WTC11 (cell line): ENCODE measurements around the gene BCAR3. TPM values are rescaled to one million over a fixed set of nuclear protein-coding genes. Genes with fewer than 3 reads are reported as not detected.
A peak's percentile ranks its signal among the peaks of the same experiment; 100 is the strongest.

Source experiments
- ATF3 ChIP-seq: sonication (generic); formaldehyde crosslinking; conservative IDR thresholded peaks from 2 replicates; pipeline ENCODE4 v1.8.1; 2022; ENCODE audit warnings: mild to moderate bottlenecking, missing genetic modification reagents
- ERG ChIP-seq: fragments of 250-450 bp; sonication (Bioruptor Pico); IDR thresholded peaks from 2 replicates; pipeline ENCODE4 v1.8.0; 2021; ENCODE audit warnings: mild to moderate bottlenecking
- JAZF1 ChIP-seq: fragments of 250-450 bp; sonication (Bioruptor Pico); IDR thresholded peaks from 2 replicates; pipeline ENCODE4 v1.9.0; 2021; ENCODE audit warnings: moderate library complexity, mild to moderate bottlenecking, inconsistent platforms
- KAT7 ChIP-seq: sonication (generic); formaldehyde crosslinking; IDR thresholded peaks from 2 replicates; pipeline ENCODE4 v1.8.1; 2023; ENCODE audit warnings: missing genetic modification reagents, mild to moderate bottlenecking, borderline replicate concordance
- MAX ChIP-seq: sonication (generic); formaldehyde crosslinking; IDR thresholded peaks from 2 replicates; pipeline ENCODE4 v1.8.0; 2022; ENCODE audit warnings: mild to moderate bottlenecking, missing genetic modification reagents
- MXD4 ChIP-seq: fragments of 250-450 bp; sonication (Bioruptor Pico); IDR thresholded peaks from 2 replicates; pipeline ENCODE4 v1.8.0; 2021; ENCODE audit warnings: mild to moderate bottlenecking, moderate library complexity, borderline replicate concordance
- NR1H2 ChIP-seq: sonication (generic); formaldehyde crosslinking; IDR thresholded peaks from 2 replicates; pipeline ENCODE4 v1.9.0; 2021; ENCODE audit warnings: mild to moderate bottlenecking, moderate library complexity, missing genetic modification reagents
- NR2C2 ChIP-seq: sonication (generic); formaldehyde crosslinking; IDR thresholded peaks from 2 replicates; pipeline ENCODE4 v1.8.0; 2022; ENCODE audit warnings: mild to moderate bottlenecking, missing genetic modification reagents
- RELA ChIP-seq: sonication (generic); formaldehyde crosslinking; IDR thresholded peaks from 2 replicates; pipeline ENCODE4 v1.8.1; 2022; ENCODE audit warnings: missing genetic modification reagents, mild to moderate bottlenecking, borderline replicate concordance
- RORB ChIP-seq: fragments of 250-450 bp; sonication (Bioruptor Pico); IDR thresholded peaks from 2 replicates; pipeline ENCODE4 v1.9.0; 2021; ENCODE audit warnings: mild to moderate bottlenecking
- SMAD3 ChIP-seq: sonication (generic); formaldehyde crosslinking; IDR thresholded peaks from 2 replicates; pipeline ENCODE4 v1.8.0; 2022; ENCODE audit warnings: missing genetic modification reagents, mild to moderate bottlenecking, borderline replicate concordance
- USF1 ChIP-seq: sonication (generic); formaldehyde crosslinking; IDR thresholded peaks from 2 replicates; pipeline ENCODE4 v1.8.0; 2022; ENCODE audit warnings: mild to moderate bottlenecking, missing genetic modification reagents
- ZBTB21 ChIP-seq: sonication (generic); formaldehyde crosslinking; IDR thresholded peaks from 2 replicates; pipeline ENCODE4 v1.8.1; 2023; ENCODE audit warnings: mild to moderate bottlenecking, missing genetic modification reagents, borderline replicate concordance
- ZMAT4 ChIP-seq: fragments of 250-450 bp; sonication (Bioruptor Pico); IDR thresholded peaks from 2 replicates; pipeline ENCODE4 v1.9.0; 2021; ENCODE audit warnings: mild to moderate bottlenecking
- ZNF121 ChIP-seq: sonication (generic); formaldehyde crosslinking; IDR thresholded peaks from 2 replicates; pipeline ENCODE4 v1.8.0; 2023; ENCODE audit warnings: missing genetic modification reagents
- ZNF396 ChIP-seq: fragments of 250-450 bp; sonication (Bioruptor Pico); IDR thresholded peaks from 2 replicates; pipeline ENCODE4 v1.8.0; 2021; ENCODE audit warnings: mild to moderate bottlenecking, moderate library complexity, borderline replicate concordance
- ZNF671 ChIP-seq: fragments of 250-450 bp; sonication (Bioruptor Pico); IDR thresholded peaks from 2 replicates; pipeline ENCODE4 v1.8.0; 2021; ENCODE audit warnings: mild to moderate bottlenecking
- total RNA-seq: library from RNA; stranded (reverse); gene quantifications from 3 replicates; pipeline ENCODE4 v1.2.3, GENCODE V29; 2021
- TF ChIP-seq, protein P1 (sequence below): sonication (generic); formaldehyde crosslinking; IDR thresholded peaks from 2 replicates; pipeline ENCODE4 v1.8.1; 2023; ENCODE audit warnings: mild to moderate bottlenecking, missing genetic modification reagents
- TF ChIP-seq, protein P2 (sequence below): fragments of 250-450 bp; sonication (Bioruptor Pico); IDR thresholded peaks from 2 replicates; pipeline ENCODE4 v1.9.0; 2021; ENCODE audit warnings: mild to moderate bottlenecking, borderline replicate concordance
- TF ChIP-seq, protein P3 (sequence below): fragments of 250-450 bp; sonication (Bioruptor Pico); IDR thresholded peaks from 2 replicates; pipeline ENCODE4 v2.1.2; 2022; ENCODE audit warnings: mild to moderate bottlenecking, moderate library complexity
- TF ChIP-seq, protein P4 (sequence below): sonication (generic); formaldehyde crosslinking; conservative IDR thresholded peaks from 2 replicates; pipeline ENCODE4 v1.8.1; 2023; ENCODE audit warnings: mild to moderate bottlenecking, low read depth, missing genetic modification reagents, moderate library complexity

BCAR3 gene
- total RNA-seq, 1 experiment from 2014 or later: 14.8 TPM

DNA sequence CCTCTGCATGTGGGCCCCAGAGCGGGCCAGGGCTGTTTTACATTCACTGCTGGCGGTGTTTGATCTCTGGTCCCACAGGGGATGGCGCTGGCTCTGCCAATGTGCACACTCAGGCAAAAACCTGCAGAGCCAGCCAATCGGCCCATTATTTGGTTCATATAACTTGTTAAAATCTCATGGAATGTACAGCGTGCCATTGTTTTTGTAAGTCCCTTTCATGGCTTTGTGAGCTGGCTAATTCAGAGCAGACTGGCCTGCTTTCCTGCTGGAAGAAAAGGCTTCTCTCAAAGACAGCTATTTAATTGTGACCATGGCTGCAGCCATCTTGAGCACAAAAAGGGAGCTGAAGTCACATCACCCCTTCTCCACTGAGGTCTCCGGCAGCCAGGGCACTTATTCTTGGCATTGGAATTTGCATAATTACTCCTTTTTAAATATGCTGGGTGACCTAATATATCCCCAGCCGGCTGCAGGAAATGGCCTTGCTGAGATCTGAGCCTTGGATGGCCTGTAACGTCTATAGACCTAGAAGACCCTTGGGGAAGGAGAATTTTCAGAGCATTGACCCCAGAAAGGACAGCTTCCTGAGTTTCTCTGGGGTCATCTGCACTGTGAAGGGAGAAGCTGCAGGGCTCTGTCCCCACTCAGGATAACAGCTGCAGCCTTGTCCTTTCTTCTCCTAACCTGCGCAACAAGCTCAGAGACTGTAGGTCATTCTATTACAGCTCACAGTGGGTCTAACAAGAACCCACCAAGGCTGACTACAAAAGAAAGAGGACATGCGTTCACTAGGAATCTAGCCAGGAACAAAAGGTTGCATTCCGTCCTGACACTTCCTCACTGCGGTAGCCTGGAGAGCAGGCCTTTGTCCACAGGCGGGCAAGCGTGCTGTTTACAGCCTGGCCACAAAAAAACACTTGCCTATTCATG is 45.8 kb downstream of the BCAR3 start (continued):
- TF ChIP-seq, protein P1, sequence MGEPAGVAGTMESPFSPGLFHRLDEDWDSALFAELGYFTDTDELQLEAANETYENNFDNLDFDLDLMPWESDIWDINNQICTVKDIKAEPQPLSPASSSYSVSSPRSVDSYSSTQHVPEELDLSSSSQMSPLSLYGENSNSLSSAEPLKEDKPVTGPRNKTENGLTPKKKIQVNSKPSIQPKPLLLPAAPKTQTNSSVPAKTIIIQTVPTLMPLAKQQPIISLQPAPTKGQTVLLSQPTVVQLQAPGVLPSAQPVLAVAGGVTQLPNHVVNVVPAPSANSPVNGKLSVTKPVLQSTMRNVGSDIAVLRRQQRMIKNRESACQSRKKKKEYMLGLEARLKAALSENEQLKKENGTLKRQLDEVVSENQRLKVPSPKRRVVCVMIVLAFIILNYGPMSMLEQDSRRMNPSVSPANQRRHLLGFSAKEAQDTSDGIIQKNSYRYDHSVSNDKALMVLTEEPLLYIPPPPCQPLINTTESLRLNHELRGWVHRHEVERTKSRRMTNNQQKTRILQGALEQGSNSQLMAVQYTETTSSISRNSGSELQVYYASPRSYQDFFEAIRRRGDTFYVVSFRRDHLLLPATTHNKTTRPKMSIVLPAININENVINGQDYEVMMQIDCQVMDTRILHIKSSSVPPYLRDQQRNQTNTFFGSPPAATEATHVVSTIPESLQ (CRISPR knock-in tag): no peak
- TF ChIP-seq, protein P2, sequence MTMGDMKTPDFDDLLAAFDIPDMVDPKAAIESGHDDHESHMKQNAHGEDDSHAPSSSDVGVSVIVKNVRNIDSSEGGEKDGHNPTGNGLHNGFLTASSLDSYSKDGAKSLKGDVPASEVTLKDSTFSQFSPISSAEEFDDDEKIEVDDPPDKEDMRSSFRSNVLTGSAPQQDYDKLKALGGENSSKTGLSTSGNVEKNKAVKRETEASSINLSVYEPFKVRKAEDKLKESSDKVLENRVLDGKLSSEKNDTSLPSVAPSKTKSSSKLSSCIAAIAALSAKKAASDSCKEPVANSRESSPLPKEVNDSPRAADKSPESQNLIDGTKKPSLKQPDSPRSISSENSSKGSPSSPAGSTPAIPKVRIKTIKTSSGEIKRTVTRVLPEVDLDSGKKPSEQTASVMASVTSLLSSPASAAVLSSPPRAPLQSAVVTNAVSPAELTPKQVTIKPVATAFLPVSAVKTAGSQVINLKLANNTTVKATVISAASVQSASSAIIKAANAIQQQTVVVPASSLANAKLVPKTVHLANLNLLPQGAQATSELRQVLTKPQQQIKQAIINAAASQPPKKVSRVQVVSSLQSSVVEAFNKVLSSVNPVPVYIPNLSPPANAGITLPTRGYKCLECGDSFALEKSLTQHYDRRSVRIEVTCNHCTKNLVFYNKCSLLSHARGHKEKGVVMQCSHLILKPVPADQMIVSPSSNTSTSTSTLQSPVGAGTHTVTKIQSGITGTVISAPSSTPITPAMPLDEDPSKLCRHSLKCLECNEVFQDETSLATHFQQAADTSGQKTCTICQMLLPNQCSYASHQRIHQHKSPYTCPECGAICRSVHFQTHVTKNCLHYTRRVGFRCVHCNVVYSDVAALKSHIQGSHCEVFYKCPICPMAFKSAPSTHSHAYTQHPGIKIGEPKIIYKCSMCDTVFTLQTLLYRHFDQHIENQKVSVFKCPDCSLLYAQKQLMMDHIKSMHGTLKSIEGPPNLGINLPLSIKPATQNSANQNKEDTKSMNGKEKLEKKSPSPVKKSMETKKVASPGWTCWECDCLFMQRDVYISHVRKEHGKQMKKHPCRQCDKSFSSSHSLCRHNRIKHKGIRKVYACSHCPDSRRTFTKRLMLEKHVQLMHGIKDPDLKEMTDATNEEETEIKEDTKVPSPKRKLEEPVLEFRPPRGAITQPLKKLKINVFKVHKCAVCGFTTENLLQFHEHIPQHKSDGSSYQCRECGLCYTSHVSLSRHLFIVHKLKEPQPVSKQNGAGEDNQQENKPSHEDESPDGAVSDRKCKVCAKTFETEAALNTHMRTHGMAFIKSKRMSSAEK: no peak
- TF ChIP-seq SMAD3 (no peak), ATF3 (CRISPR knock-in tag) (no peak), NR1H2 (CRISPR knock-in tag) (no peak), ZMAT4 (CRISPR knock-in tag) (no peak), ERG (no peak), ZNF396 (CRISPR knock-in tag) (no peak), ZNF121 (no peak), JAZF1 (CRISPR knock-in tag) (no peak), RORB (no peak), MXD4 (CRISPR knock-in tag) (no peak), RELA (CRISPR knock-in tag) (no peak), ZBTB21 (CRISPR knock-in tag) (no peak), KAT7 (CRISPR knock-in tag) (0 out of 2 replicates have a peak, but pooled peaks have one; percentile 27), NR2C2 (CRISPR knock-in tag) (no peak), USF1 (CRISPR knock-in tag) (no peak), MAX (CRISPR knock-in tag) (peak; percentile 32; the same call in 1 of the 2 replicates), ZNF671 (CRISPR knock-in tag) (no peak)
- TF ChIP-seq, protein P3, sequence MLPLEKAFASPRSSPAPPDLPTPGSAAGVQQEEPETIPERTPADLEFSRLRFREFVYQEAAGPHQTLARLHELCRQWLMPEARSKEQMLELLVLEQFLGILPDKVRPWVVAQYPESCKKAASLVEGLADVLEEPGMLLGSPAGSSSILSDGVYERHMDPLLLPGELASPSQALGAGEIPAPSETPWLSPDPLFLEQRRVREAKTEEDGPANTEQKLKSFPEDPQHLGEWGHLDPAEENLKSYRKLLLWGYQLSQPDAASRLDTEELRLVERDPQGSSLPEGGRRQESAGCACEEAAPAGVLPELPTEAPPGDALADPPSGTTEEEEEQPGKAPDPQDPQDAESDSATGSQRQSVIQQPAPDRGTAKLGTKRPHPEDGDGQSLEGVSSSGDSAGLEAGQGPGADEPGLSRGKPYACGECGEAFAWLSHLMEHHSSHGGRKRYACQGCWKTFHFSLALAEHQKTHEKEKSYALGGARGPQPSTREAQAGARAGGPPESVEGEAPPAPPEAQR (CRISPR knock-in tag): no peak
- TF ChIP-seq, protein P4, sequence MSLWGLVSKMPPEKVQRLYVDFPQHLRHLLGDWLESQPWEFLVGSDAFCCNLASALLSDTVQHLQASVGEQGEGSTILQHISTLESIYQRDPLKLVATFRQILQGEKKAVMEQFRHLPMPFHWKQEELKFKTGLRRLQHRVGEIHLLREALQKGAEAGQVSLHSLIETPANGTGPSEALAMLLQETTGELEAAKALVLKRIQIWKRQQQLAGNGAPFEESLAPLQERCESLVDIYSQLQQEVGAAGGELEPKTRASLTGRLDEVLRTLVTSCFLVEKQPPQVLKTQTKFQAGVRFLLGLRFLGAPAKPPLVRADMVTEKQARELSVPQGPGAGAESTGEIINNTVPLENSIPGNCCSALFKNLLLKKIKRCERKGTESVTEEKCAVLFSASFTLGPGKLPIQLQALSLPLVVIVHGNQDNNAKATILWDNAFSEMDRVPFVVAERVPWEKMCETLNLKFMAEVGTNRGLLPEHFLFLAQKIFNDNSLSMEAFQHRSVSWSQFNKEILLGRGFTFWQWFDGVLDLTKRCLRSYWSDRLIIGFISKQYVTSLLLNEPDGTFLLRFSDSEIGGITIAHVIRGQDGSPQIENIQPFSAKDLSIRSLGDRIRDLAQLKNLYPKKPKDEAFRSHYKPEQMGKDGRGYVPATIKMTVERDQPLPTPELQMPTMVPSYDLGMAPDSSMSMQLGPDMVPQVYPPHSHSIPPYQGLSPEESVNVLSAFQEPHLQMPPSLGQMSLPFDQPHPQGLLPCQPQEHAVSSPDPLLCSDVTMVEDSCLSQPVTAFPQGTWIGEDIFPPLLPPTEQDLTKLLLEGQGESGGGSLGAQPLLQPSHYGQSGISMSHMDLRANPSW (CRISPR knock-in tag): no peak
